ENCODE results near the gene NRF1.
A peak's percentile ranks its signal among the peaks of the same experiment; 100 is the strongest.

The NRF1 gene

DNA sequence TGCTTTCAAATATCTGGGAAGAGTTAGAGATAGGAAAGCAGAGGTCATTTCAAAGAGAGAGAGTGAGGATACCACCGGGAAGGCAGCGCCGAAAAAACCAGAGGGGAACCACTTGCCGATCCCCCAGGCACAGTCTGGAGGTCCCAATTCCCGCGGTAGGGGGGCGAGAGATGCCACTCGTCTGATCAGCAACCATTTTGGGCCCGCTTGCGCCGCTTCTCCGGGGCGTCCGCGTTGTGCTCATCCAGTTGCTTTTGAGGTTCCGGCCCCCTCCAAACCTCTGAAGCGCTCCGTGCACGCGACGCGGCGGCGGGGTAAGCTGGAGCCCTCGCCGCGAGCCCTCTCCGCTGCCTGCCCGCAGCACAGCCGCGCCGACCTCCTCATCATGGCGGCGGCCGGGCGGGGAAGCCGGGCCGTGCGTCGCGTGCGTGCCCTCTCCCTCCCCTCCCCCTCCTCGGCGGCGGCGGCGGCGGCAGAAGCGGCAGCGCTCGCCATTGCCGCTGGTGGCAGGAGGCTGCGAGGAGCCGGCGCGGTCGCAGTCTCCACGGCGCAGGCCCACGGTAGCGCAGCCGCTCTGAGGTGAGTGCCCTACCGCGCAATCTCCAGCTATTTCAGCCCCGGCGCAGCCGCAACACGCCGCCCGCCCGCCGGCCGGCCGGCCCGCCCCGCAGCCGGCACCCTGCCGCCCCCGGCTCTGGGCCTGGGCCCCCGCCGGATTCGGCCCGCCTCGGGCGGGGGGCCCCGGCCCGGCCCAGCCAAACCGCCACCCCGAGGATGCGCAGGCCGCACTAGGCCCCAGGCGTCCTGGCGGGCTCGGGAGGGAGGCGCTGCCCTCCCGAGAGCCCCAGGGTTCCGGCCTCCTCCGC is at the start of gene NRF1:
Gene NRF1 (plus strand): TSS at position 475 of the 866 bp plus-strand sequence. CDS start 45,632 bp downstream, outside the sequence.
- TF ChIP-seq, protein P1, sequence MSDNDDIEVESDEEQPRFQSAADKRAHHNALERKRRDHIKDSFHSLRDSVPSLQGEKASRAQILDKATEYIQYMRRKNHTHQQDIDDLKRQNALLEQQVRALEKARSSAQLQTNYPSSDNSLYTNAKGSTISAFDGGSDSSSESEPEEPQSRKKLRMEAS (IDR thresholded peaks at IDR 0.05) = peak; percentile 90
- TF ChIP-seq, protein P2, sequence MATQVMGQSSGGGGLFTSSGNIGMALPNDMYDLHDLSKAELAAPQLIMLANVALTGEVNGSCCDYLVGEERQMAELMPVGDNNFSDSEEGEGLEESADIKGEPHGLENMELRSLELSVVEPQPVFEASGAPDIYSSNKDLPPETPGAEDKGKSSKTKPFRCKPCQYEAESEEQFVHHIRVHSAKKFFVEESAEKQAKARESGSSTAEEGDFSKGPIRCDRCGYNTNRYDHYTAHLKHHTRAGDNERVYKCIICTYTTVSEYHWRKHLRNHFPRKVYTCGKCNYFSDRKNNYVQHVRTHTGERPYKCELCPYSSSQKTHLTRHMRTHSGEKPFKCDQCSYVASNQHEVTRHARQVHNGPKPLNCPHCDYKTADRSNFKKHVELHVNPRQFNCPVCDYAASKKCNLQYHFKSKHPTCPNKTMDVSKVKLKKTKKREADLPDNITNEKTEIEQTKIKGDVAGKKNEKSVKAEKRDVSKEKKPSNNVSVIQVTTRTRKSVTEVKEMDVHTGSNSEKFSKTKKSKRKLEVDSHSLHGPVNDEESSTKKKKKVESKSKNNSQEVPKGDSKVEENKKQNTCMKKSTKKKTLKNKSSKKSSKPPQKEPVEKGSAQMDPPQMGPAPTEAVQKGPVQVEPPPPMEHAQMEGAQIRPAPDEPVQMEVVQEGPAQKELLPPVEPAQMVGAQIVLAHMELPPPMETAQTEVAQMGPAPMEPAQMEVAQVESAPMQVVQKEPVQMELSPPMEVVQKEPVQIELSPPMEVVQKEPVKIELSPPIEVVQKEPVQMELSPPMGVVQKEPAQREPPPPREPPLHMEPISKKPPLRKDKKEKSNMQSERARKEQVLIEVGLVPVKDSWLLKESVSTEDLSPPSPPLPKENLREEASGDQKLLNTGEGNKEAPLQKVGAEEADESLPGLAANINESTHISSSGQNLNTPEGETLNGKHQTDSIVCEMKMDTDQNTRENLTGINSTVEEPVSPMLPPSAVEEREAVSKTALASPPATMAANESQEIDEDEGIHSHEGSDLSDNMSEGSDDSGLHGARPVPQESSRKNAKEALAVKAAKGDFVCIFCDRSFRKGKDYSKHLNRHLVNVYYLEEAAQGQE (IDR thresholded peaks at IDR 0.05; ENCODE audit: low read depth) = no peak
- TF ChIP-seq, protein P3, sequence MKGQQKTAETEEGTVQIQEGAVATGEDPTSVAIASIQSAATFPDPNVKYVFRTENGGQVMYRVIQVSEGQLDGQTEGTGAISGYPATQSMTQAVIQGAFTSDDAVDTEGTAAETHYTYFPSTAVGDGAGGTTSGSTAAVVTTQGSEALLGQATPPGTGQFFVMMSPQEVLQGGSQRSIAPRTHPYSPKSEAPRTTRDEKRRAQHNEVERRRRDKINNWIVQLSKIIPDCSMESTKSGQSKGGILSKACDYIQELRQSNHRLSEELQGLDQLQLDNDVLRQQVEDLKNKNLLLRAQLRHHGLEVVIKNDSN (IDR thresholded peaks at IDR 0.05) = peak; percentile 37
- TF ChIP-seq ZBTB7A (IDR thresholded peaks at IDR 0.05; ENCODE audit: low read depth) (no peak; the same call in 1 of the 2 replicates), TAF1 (IDR thresholded peaks at IDR 0.05; ENCODE audit: low read depth) (peak; percentile 92), EP300 (IDR thresholded peaks at IDR 0.05; ENCODE audit: borderline replicate concordance) (peak; percentile 75), CREB1 (IDR thresholded peaks at IDR 0.05; ENCODE audit: low read depth) (no peak), NFIC (IDR thresholded peaks at IDR 0.05) (no peak), TCF12 (IDR thresholded peaks at IDR 0.05; ENCODE audit: low read depth) (peak; percentile 34; the same call in 1 of the 2 replicates), FOXM1 (IDR thresholded peaks at IDR 0.05; ENCODE audit: borderline replicate concordance, low read depth) (no peak), TEAD4 (IDR thresholded peaks at IDR 0.05) (peak; percentile 27; the same call in 1 of the 2 replicates), YY1 (IDR thresholded peaks at IDR 0.05; ENCODE audit: low read depth) (peak; percentile 98), EGR1 (IDR thresholded peaks at IDR 0.05) (peak; percentile 55), CEBPB (IDR thresholded peaks at IDR 0.05) (no peak), RAD21 (IDR thresholded peaks at IDR 0.05; ENCODE audit: low read depth) (no peak; the same call in 1 of the 2 replicates)

DNA sequence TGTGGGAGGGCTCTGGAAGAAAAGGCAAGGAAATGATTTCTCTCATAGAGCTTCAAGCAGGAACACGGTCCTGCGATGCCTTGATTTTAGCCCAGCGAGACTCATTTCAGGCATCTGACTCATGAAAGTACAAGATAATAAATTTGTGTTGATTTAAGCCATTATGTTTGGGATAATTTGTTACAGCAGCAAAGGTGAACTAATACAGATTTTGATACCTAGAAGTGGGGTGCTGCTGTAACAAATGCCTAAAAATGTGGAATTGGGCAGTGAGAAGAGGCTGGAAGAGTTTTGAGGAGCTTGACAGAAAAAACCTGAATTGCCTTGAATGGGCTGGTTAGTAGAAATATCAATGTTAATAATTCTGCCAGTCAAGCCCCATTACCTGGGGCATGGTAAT is 44.1 kb upstream of the NRF1 start:
- TF ChIP-seq RAD21 (IDR thresholded peaks at IDR 0.05; ENCODE audit: low read depth) (no peak), NFIC (IDR thresholded peaks at IDR 0.05) (no peak), CREB1 (IDR thresholded peaks at IDR 0.05; ENCODE audit: low read depth) (no peak)
- TF ChIP-seq, protein P1 (IDR thresholded peaks at IDR 0.05) = no peak
- TF ChIP-seq, protein P2 (IDR thresholded peaks at IDR 0.05; ENCODE audit: low read depth) = no peak

DNA sequence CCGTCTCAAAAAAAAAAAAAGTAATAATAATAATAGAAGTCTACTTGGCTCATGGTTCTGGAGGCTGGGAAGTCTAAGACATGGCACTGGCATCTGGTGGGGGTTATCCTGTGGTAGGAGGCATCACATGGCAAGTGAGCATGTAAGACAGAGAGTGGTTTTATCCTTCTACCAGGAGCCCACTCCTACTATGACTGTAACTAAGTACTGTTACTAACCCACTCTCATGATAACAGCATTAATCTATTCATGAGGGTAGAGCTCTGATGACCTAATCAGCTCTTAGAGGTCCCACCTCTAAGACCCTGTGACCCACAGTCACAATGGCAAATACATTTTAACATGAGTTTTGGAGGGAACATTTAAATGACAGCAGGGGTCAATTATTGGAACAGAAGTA is 43.3 kb upstream of the NRF1 start:
- no peak for TF ChIP-seq EGR1 (IDR thresholded peaks at IDR 0.05)
- TF ChIP-seq, protein P3 (IDR thresholded peaks at IDR 0.05) = no peak
- no peak for TF ChIP-seq CEBPB (IDR thresholded peaks at IDR 0.05)
- no peak for TF ChIP-seq EP300 (IDR thresholded peaks at IDR 0.05; ENCODE audit: borderline replicate concordance)
- no peak for TF ChIP-seq ZBTB7A (IDR thresholded peaks at IDR 0.05; ENCODE audit: low read depth)
- TF ChIP-seq, protein P1 (IDR thresholded peaks at IDR 0.05) = no peak
- no peak for TF ChIP-seq TAF1 (IDR thresholded peaks at IDR 0.05; ENCODE audit: low read depth)
- TF ChIP-seq FOXM1 (IDR thresholded peaks at IDR 0.05; ENCODE audit: borderline replicate concordance, low read depth) = no peak
- TF ChIP-seq CREB1 (IDR thresholded peaks at IDR 0.05; ENCODE audit: low read depth) = no peak
- no peak for TF ChIP-seq TCF12 (IDR thresholded peaks at IDR 0.05; ENCODE audit: low read depth)
- TF ChIP-seq NFIC (IDR thresholded peaks at IDR 0.05) = no peak
- no peak for TF ChIP-seq TEAD4 (IDR thresholded peaks at IDR 0.05)
- TF ChIP-seq, protein P2 (IDR thresholded peaks at IDR 0.05; ENCODE audit: low read depth) = no peak
- TF ChIP-seq RAD21 (IDR thresholded peaks at IDR 0.05; ENCODE audit: low read depth) = no peak
- no peak for TF ChIP-seq YY1 (IDR thresholded peaks at IDR 0.05; ENCODE audit: low read depth)

Measured in Ishikawa (cell line).